Neural progenitor cell (in vitro differentiated cells): ENCODE measurements around the gene PRG2. TPM values are rescaled to one million over a fixed set of nuclear protein-coding genes. Genes with fewer than 3 reads are reported as not detected.

ENCODE experiments used
- DNase-seq: peaks from one replicate; pipeline ENCODE4 v3.0.0-alpha.2; 2016; ENCODE audit warnings: low spot score
- H2AFZ ChIP-seq: fragments of 200-600 bp; sonication (generic); replicated peaks from 2 replicates; pipeline ENCODE4 v1.6.1; 2016; ENCODE audit warnings: antibody characterized with exemption
- H3F3A ChIP-seq: fragments of 200-600 bp; sonication (generic); 2 replicates; pipeline ENCODE4 v1.6.1; 2016; ENCODE audit warnings: antibody characterized with exemption, low read depth
- H3K27ac ChIP-seq: fragments of 200-600 bp; sonication (generic); 2 replicates; pipeline ENCODE4 v1.5.1; 2016; ENCODE audit warnings: mild to moderate bottlenecking
- H3K27me3 ChIP-seq: fragments of 200-600 bp; sonication (generic); 2 replicates; pipeline ENCODE4 v1.6.1; 2016; ENCODE audit warnings: mild to moderate bottlenecking, moderate library complexity
- H3K36me3 ChIP-seq: fragments of 200-600 bp; sonication (generic); 2 replicates; pipeline ENCODE4 v1.5.1; 2016
- H3K4me1 ChIP-seq: fragments of 200-600 bp; sonication (generic); 2 replicates; pipeline ENCODE4 v1.6.1; 2016; ENCODE audit warnings: mixed run types
- H3K4me2 ChIP-seq: fragments of 200-600 bp; sonication (generic); 2 replicates; pipeline ENCODE4 v1.6.1; 2016
- H3K4me3 ChIP-seq: fragments of 200-600 bp; sonication (generic); 2 replicates; pipeline ENCODE4 v1.5.1; 2016
- H3K79me2 ChIP-seq: fragments of 200-600 bp; sonication (generic); 2 replicates; pipeline ENCODE4 v1.6.1; 2016; ENCODE audit warnings: low read depth
- H3K9ac ChIP-seq: fragments of 200-600 bp; sonication (generic); 2 replicates; pipeline ENCODE4 v1.6.1; 2016
- H3K9me3 ChIP-seq: fragments of 200-600 bp; sonication (generic); 2 replicates; pipeline ENCODE4 v1.5.1; 2016; ENCODE audit warnings: low read depth
- H4K20me1 ChIP-seq: fragments of 200-600 bp; sonication (generic); 2 replicates; pipeline ENCODE4 v1.6.1; 2016; ENCODE audit warnings: low read depth
- H3K27ac Mint-ChIP-seq: 3 replicates; pipeline ENCODE4 v1.8.0; 2021; ENCODE audit warnings: mixed read lengths
- H3K27me3 Mint-ChIP-seq: 2 replicates; pipeline ENCODE4 v1.8.0; 2022; ENCODE audit warnings: low read depth, mild to moderate bottlenecking, inconsistent platforms, moderate library complexity, mixed read lengths; ENCODE audit not compliant: insufficient read depth
- H3K36me3 Mint-ChIP-seq: 3 replicates; pipeline ENCODE4 v1.8.0; 2021; ENCODE audit warnings: mixed read lengths
- H3K4me1 Mint-ChIP-seq: 3 replicates; pipeline ENCODE4 v1.8.0; 2021; ENCODE audit warnings: mixed read lengths
- H3K4me3 Mint-ChIP-seq: 3 replicates; pipeline ENCODE4 v1.8.0; 2021; ENCODE audit warnings: mild to moderate bottlenecking, moderate library complexity, mixed read lengths
- H3K9me3 Mint-ChIP-seq: 3 replicates; pipeline ENCODE4 v1.8.0; 2020; ENCODE audit warnings: mixed read lengths
- CTCF ChIP-seq: fragments of 200-600 bp; sonication (generic); IDR thresholded peaks from 2 replicates; pipeline ENCODE4 v1.5.1; 2017; ENCODE audit warnings: antibody characterized with exemption, mild to moderate bottlenecking
- EZH2 ChIP-seq: fragments of 200-600 bp; sonication (generic); IDR thresholded peaks from 2 replicates; pipeline ENCODE4 v1.6.1; 2017; ENCODE audit warnings: antibody characterized with exemption, mild to moderate bottlenecking, moderate library complexity
- EZH2phosphoT487 ChIP-seq: fragments of 200-600 bp; sonication (generic); IDR thresholded peaks from 2 replicates; pipeline ENCODE4 v1.6.1; 2017; ENCODE audit warnings: antibody characterized with exemption
- total RNA-seq: library from RNA; depleted of rRNA; stranded (reverse); fragments of >200 nt; gene quantifications from 2 replicates; pipeline ENCODE4 v1.2.3, GENCODE V29; 2015; ENCODE audit warnings: low replicate concordance

PRG2 gene
- total RNA-seq, 1 donor from 2014 or later = not detected

GRCh38 chr11:57414612-57415212 is 24.3 kb upstream of the PRG2 start:
- H4K20me1 ChIP-seq = no peaks in the 10 kb centered on the region
- Mint-ChIP-seq H3K4me1 (no peaks in the 10 kb centered on the region), H3K9me3 (no peaks in the 10 kb centered on the region), H3K27ac (no peak overlapping the region), H3K36me3 (peaks cover 18% of the 10 kb centered on the region), H3K4me3 (no peak overlapping the region), H3K27me3 (peaks cover 4% of the 10 kb centered on the region)
- no peaks in the 10 kb centered on the region for H3K36me3 ChIP-seq
- no peaks in the 10 kb centered on the region for H3K27me3 ChIP-seq
- no peaks in the 10 kb centered on the region for H3K9me3 ChIP-seq
- no peaks in the 10 kb centered on the region for H3K79me2 ChIP-seq
- no peak overlapping the region for H3K9ac ChIP-seq
- H3F3A ChIP-seq = no peaks in the 10 kb centered on the region
- no peaks in the 10 kb centered on the region for H3K4me1 ChIP-seq
- H3K4me3 ChIP-seq = no peak overlapping the region
- no peak overlapping the region for H2AFZ ChIP-seq
- no peak overlapping the region for H3K4me2 ChIP-seq
- no peak overlapping the region for H3K27ac ChIP-seq
- DNase-seq = no peak
- TF ChIP-seq EZH2phosphoT487 = no peak

GRCh38 chr11:57413681-57414080 is 23.2 kb upstream of the PRG2 start:
- H3K27me3 Mint-ChIP-seq = peaks cover 4% of the 10 kb centered on the region
- peaks cover 18% of the 10 kb centered on the region for H3K36me3 Mint-ChIP-seq
- Histone ChIP-seq H3K9ac (no peak overlapping the region), H3K4me1 (no peaks in the 10 kb centered on the region), H3K4me2 (no peak overlapping the region), H3K9me3 (no peaks in the 10 kb centered on the region), H4K20me1 (no peaks in the 10 kb centered on the region), H3F3A (no peaks in the 10 kb centered on the region), H2AFZ (no peak overlapping the region), H3K36me3 (no peaks in the 10 kb centered on the region), H3K79me2 (no peaks in the 10 kb centered on the region), H3K4me3 (no peak overlapping the region), H3K27ac (no peak overlapping the region), H3K27me3 (no peaks in the 10 kb centered on the region)
- H3K27ac Mint-ChIP-seq = no peak overlapping the region
- no peaks in the 10 kb centered on the region for H3K9me3 Mint-ChIP-seq
- no peak for DNase-seq
- peak overlapping the region; percentile 34 for H3K4me3 Mint-ChIP-seq
- no peaks in the 10 kb centered on the region for H3K4me1 Mint-ChIP-seq
- TF ChIP-seq CTCF (no peak), EZH2 (no peak), EZH2phosphoT487 (no peak)

GRCh38 chr11:57410287-57410686 is 19.8 kb upstream of the PRG2 start:
- no peaks in the 10 kb centered on the region for H3F3A ChIP-seq
- no peak overlapping the region for H3K27ac ChIP-seq
- no peak overlapping the region for H3K4me3 ChIP-seq
- no peaks in the 10 kb centered on the region for H3K36me3 ChIP-seq
- no peak overlapping the region for H3K9ac ChIP-seq
- no peak overlapping the region for H2AFZ ChIP-seq
- no peaks in the 10 kb centered on the region for H3K79me2 ChIP-seq
- H3K27ac Mint-ChIP-seq = no peak overlapping the region
- H3K9me3 Mint-ChIP-seq = no peaks in the 10 kb centered on the region
- no peak for TF ChIP-seq CTCF
- TF ChIP-seq EZH2phosphoT487 = no peak
- TF ChIP-seq EZH2 = no peak
- H3K4me3 Mint-ChIP-seq = no peak overlapping the region
- no peaks in the 10 kb centered on the region for H3K27me3 ChIP-seq
- H3K27me3 Mint-ChIP-seq = peaks cover 8% of the 10 kb centered on the region
- no peak for DNase-seq
- no peak overlapping the region for H3K4me2 ChIP-seq
- no peaks in the 10 kb centered on the region for H3K4me1 Mint-ChIP-seq
- no peaks in the 10 kb centered on the region for H3K4me1 ChIP-seq
- H3K9me3 ChIP-seq = no peaks in the 10 kb centered on the region
- no peaks in the 10 kb centered on the region for H4K20me1 ChIP-seq
- H3K36me3 Mint-ChIP-seq = peaks cover 18% of the 10 kb centered on the region

- H3F3A ChIP-seq = no peaks in the 10 kb centered on the region
- H3K4me1 ChIP-seq = no peaks in the 10 kb centered on the region
- H3K27ac ChIP-seq = no peak overlapping the region
- Mint-ChIP-seq H3K27me3 (peaks cover 7% of the 10 kb centered on the region), H3K9me3 (no peaks in the 10 kb centered on the region), H3K4me1 (no peaks in the 10 kb centered on the region), H3K27ac (peak overlapping the region; percentile 50), H3K4me3 (no peak overlapping the region), H3K36me3 (peaks cover 14% of the 10 kb centered on the region)
- no peaks in the 10 kb centered on the region for H3K36me3 ChIP-seq
- H3K4me3 ChIP-seq = no peak overlapping the region
- H3K4me2 ChIP-seq = no peak overlapping the region
- no peak for TF ChIP-seq EZH2phosphoT487
- no peak for TF ChIP-seq CTCF
- TF ChIP-seq EZH2 = no peak
- H3K79me2 ChIP-seq = no peaks in the 10 kb centered on the region
- no peak overlapping the region for H2AFZ ChIP-seq
- no peaks in the 10 kb centered on the region for H3K9me3 ChIP-seq
- no peaks in the 10 kb centered on the region for H3K27me3 ChIP-seq
- DNase-seq = no peak
- H3K9ac ChIP-seq = no peak overlapping the region
- no peaks in the 10 kb centered on the region for H4K20me1 ChIP-seq
Measured at GRCh38 chr11:57409321-57410100, 19.1 kb upstream of the PRG2 start.
